Transverse colon (tissue), 4 donors: ENCODE results near the gene CCR4.

ENCODE experiments used
- CTCF ChIP-seq, 5 experiments: fragments of 200-600 bp in 3 of 5; fragments of 450-650 bp in 2 of 5; sonication (generic) in 3 of 5; IDR thresholded peaks; 1 replicate in 2 of 5; 2 replicates in 3 of 5; pipeline ENCODE4 v1.5.1; 2016 to 2017; ENCODE audit warnings: antibody characterized with exemption in 5 of 5, inconsistent platforms in 3 of 5, mild to moderate bottlenecking in 2 of 5, moderate library complexity in 1 of 5
- POLR2A ChIP-seq: fragments of 450-650 bp; IDR thresholded peaks from one replicate; pipeline ENCODE4 v1.6.1; 2016; ENCODE audit warnings: antibody characterized with exemption, mild to moderate bottlenecking, moderate library complexity
- POLR2AphosphoS5 ChIP-seq, 3 donors: sonication (generic); formaldehyde crosslinking; IDR thresholded peaks; one replicate each; pipeline ENCODE4 v1.6.1; 2016; ENCODE audit warnings: antibody characterized with exemption in 3 of 3

DNA sequence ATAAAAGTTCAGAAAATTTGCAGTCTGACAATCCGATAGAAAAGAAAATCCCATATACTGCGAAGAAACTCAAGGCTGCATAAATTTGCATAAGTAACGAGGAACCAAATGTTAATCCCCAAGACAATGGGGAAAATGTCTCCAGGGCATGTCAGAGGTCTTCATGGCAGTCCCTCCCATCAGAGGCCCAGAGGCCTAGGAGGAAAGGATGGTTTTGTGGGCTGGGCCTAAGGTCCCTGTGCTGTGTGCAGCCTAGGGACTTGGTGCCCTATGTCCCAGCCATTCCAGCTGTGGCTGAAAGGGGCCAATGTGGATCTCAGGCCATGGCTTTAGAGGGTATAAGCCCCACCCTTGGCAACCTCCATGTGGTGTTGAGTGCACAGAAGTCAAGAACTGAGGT, 21.3 kb upstream of the CCR4 start:
- TF ChIP-seq POLR2A (no peak), CTCF (IDR thresholded peaks at IDR 0.05) (no peak), POLR2AphosphoS5 (IDR thresholded peaks at IDR 0.05) (no peak)
